IMR-90 (cell line): ENCODE results near the gene FCHO1. TPM values are rescaled to one million over a fixed set of nuclear protein-coding genes. Genes with fewer than 3 reads are reported as not detected.
A peak's percentile ranks its signal among the peaks of the same experiment; 100 is the strongest.

Source experiments
- ATAC-seq: fragments of 200-7000 bp; cut with Tn5 transposase; 2 replicates; pipeline ENCODE4 v1.9.1; 2020; ENCODE audit warnings: low read depth, mild to moderate bottlenecking, moderate library complexity
- BruUV-seq: library from RNA; stranded (reverse); fragments of 400-500 nt; replicated peaks from 2 replicates; lab custom pipeline; 2021; lab: Mats Ljungman, UMichigan
- CTCF ChIA-PET: fragments of 300-600 bp; formaldehyde crosslinking; extraction: SDS; loops from one replicate; lab custom pipeline; 2021; ENCODE audit warnings: antibody characterized with exemption; lab: Yijun Ruan, JAX
- POLR2A ChIA-PET: fragments of 300-600 bp; sonication (Branson Sonifier 250); formaldehyde crosslinking; loops from one replicate; lab custom pipeline; 2022; ENCODE audit warnings: antibody characterized with exemption; ENCODE audit not compliant: unreplicated experiment; lab: Charles Lee
- DNase-seq: peaks from one replicate; pipeline ENCODE4 v3.0.0; 2013
- H2AFZ ChIP-seq: replicated peaks from 2 replicates; pipeline ENCODE3; 2013; ENCODE audit warnings: low read length, mild to moderate bottlenecking; ENCODE audit not compliant: poor library complexity
- H2AK5ac ChIP-seq: 2 replicates; pipeline ENCODE4 v1.6.1; 2013; ENCODE audit warnings: low read depth, low read length, inconsistent platforms
- H2AK9ac ChIP-seq: replicated peaks from 2 replicates; pipeline ENCODE3; 2013; ENCODE audit warnings: mild to moderate bottlenecking, low read depth, low read length, moderate library complexity; ENCODE audit not compliant: poor library complexity
- H2BK120ac ChIP-seq: 2 replicates; pipeline ENCODE4 v1.6.1; 2013; ENCODE audit warnings: low read depth, low read length, inconsistent platforms
- H2BK15ac ChIP-seq: 3 replicates; pipeline ENCODE4 v1.6.1; 2013; ENCODE audit warnings: low read depth, low read length, inconsistent platforms
- H2BK20ac ChIP-seq: 2 replicates; pipeline ENCODE4 v1.6.1; 2013; ENCODE audit warnings: low read depth, mild to moderate bottlenecking, inconsistent platforms, low read length, moderate library complexity
- H2BK5ac ChIP-seq: 2 replicates; pipeline ENCODE4 v1.6.1; 2013; ENCODE audit warnings: mild to moderate bottlenecking, low read depth, low read length, inconsistent platforms; ENCODE audit not compliant: poor library complexity, severe bottlenecking
- H3K14ac ChIP-seq: replicated peaks from 2 replicates; pipeline ENCODE4 v1.6.1; 2013; ENCODE audit warnings: low read depth, low read length, inconsistent platforms
- H3K18ac ChIP-seq: 2 replicates; pipeline ENCODE4 v1.6.1; 2013; ENCODE audit warnings: low read depth, low read length, control low read depth
- H3K23ac ChIP-seq: 2 replicates; pipeline ENCODE4 v1.6.1; 2013; ENCODE audit warnings: low read depth, low read length, inconsistent platforms
- H3K27ac ChIP-seq: 2 replicates; pipeline ENCODE4 v1.5.1; 2013; ENCODE audit warnings: mild to moderate bottlenecking, control low read depth, low read length; ENCODE audit not compliant: insufficient read depth
- H3K27me3 ChIP-seq: 2 replicates; pipeline ENCODE4 v1.6.1; 2013; ENCODE audit warnings: low read length; ENCODE audit not compliant: control insufficient read depth, insufficient read depth
- H3K36me3 ChIP-seq: 2 replicates; pipeline ENCODE4 v1.6.1; 2013; ENCODE audit warnings: low read length, mixed read lengths; ENCODE audit not compliant: control insufficient read depth, insufficient read depth
- H3K4ac ChIP-seq: 2 replicates; pipeline ENCODE4 v1.6.1; 2013; ENCODE audit warnings: low read depth, low read length, inconsistent platforms
- H3K4me1 ChIP-seq: 2 replicates; pipeline ENCODE4 v1.6.1; 2013; ENCODE audit warnings: low read length, mixed read lengths; ENCODE audit not compliant: control insufficient read depth, insufficient read depth
- H3K4me2 ChIP-seq: 2 replicates; pipeline ENCODE4 v1.6.1; 2013; ENCODE audit warnings: low read depth, mild to moderate bottlenecking, control low read depth, low read length, moderate library complexity
- H3K4me3 ChIP-seq: 2 replicates; pipeline ENCODE4 v1.5.1; 2013; ENCODE audit warnings: low read depth, mild to moderate bottlenecking, control low read depth, low read length, moderate library complexity; ENCODE audit not compliant: insufficient read depth
- H3K56ac ChIP-seq: 2 replicates; pipeline ENCODE4 v1.6.1; 2013; ENCODE audit warnings: low read length, inconsistent platforms; ENCODE audit not compliant: insufficient read depth; ENCODE audit errors: extremely low read depth
- H3K79me1 ChIP-seq, 2 experiments: 2 replicates each; pipeline ENCODE4 v1.6.1; 2013; ENCODE audit warnings: low read length in 2 of 2, inconsistent platforms in 1 of 2, low read depth in 1 of 2
- H3K9ac ChIP-seq: 2 replicates; pipeline ENCODE4 v1.6.1; 2013; ENCODE audit warnings: low read depth, low read length, control low read depth
- H3K9me1 ChIP-seq: 2 replicates; pipeline ENCODE4 v1.6.1; 2013; ENCODE audit warnings: low read length, inconsistent platforms; ENCODE audit not compliant: insufficient read depth
- H3K9me3 ChIP-seq: 2 replicates; pipeline ENCODE4 v1.6.1; 2013; ENCODE audit warnings: low read length; ENCODE audit not compliant: control insufficient read depth, insufficient read depth
- H4K20me1 ChIP-seq: 2 replicates; pipeline ENCODE4 v1.6.1; 2013; ENCODE audit warnings: low read length, inconsistent platforms; ENCODE audit not compliant: insufficient read depth
- H4K5ac ChIP-seq: 2 replicates; pipeline ENCODE4 v1.6.1; 2013; ENCODE audit warnings: mild to moderate bottlenecking, low read depth, low read length, control low read depth
- H4K8ac ChIP-seq, 2 experiments: 2 replicates each; pipeline ENCODE4 v1.6.1; 2013; ENCODE audit warnings: low read depth in 2 of 2, low read length in 2 of 2, control low read depth in 1 of 2, inconsistent platforms in 1 of 2
- H4K91ac ChIP-seq: 2 replicates; pipeline ENCODE4 v1.6.1; 2013; ENCODE audit warnings: low read depth, low read length, inconsistent platforms; ENCODE audit not compliant: insufficient read depth
- CHD1 ChIP-seq: IDR thresholded peaks from 2 replicates; pipeline ENCODE4 v1.6.1; 2012; ENCODE audit warnings: low read depth, low read length, improper control_type of control experiment
- FOS ChIP-seq: fragments of 150-350 bp; IDR thresholded peaks from 2 replicates; pipeline ENCODE4 v1.6.1; 2016; ENCODE audit warnings: low read depth, low read length
- MAFK ChIP-seq: IDR thresholded peaks from 2 replicates; pipeline ENCODE4 v1.6.1; 2012; ENCODE audit warnings: low read depth, low read length, improper control_type of control experiment
- MAZ ChIP-seq: IDR thresholded peaks from 2 replicates; pipeline ENCODE4 v1.6.1; 2012; ENCODE audit warnings: low read depth, mild to moderate bottlenecking, low read length, improper control_type of control experiment, moderate library complexity, borderline replicate concordance
- NFE2L2 ChIP-seq: fragments of 150-350 bp; IDR thresholded peaks from 2 replicates; pipeline ENCODE4 v1.6.1; 2016; ENCODE audit warnings: low read depth, mild to moderate bottlenecking, low read length
- RFX5 ChIP-seq: IDR thresholded peaks from 2 replicates; pipeline ENCODE4 v1.8.0; 2012; ENCODE audit warnings: low read depth, mild to moderate bottlenecking, low read length, moderate library complexity
- USF2 ChIP-seq: fragments of 150-350 bp; IDR thresholded peaks from 2 replicates; pipeline ENCODE4 v1.6.1; 2017; ENCODE audit warnings: mild to moderate bottlenecking, antibody characterized with exemption, low read length, low read depth
- WGBS, 2 experiments: methylation state at CpG; one replicate each; pipeline versions ENCODE4 v1.1.5 to v1.1.7; 2013; ENCODE audit warnings: missing lambda C conversion rate in 2 of 2; ENCODE audit not compliant: insufficient read length in 1 of 2; ENCODE audit errors: extremely low coverage in 2 of 2; 5-methylcytosine and 5-hydroxymethylcytosine counted together
- dilution Hi-C: fragments of 300-500 bp; cut with HindIII; formaldehyde crosslinking; loops from one replicate; pipeline ENCODE4 v1.14.3; 2018; ENCODE audit warnings: low sequenced_read_pairs; ENCODE audit not compliant: unreplicated experiment
- in situ Hi-C: fragments of 300-500 bp; cut with MboI; formaldehyde crosslinking; loops from 3 replicates; pipeline ENCODE4 v1.14.3; 2019; ENCODE audit warnings: low sequenced_read_pairs, inconsistent platforms, mixed read lengths
- intact Hi-C: fragments of 100-400 bp; cut with micrococcal nuclease; formaldehyde crosslinking; loops from 2 replicates; pipeline ENCODE4 v1.10.0; 2022
- polyA plus RNA-seq, 3 experiments: library from polyadenylated mRNA; depleted of rRNA; stranded (reverse); fragments of >200 nt; gene quantifications; 2 replicates each; pipeline ENCODE4 v1.2.3, GENCODE V29; 2012; ENCODE audit warnings: low replicate concordance in 1 of 3
- total RNA-seq: library from RNA; depleted of rRNA; stranded (reverse); fragments of >200 nt; gene quantifications from 2 replicates; pipeline ENCODE4 v1.2.3, GENCODE V29; 2012

Gene FCHO1
- total and polyA plus RNA-seq, 2 of the 4 experiments (the other 2 are of a cell fraction): 0.18 to 1.0 TPM

- H4K20me1 ChIP-seq: no peaks in the 10 kb centered on the region
- no peak overlapping the region; the same call in 1 of the 2 replicates for H3K56ac ChIP-seq
- POLR2A ChIA-PET: no interaction called here
- in situ Hi-C loops (no loop called here), dilution Hi-C loops (no loop called here), intact Hi-C loops (no loop called here)
- no peak overlapping the region for H2BK120ac ChIP-seq
- H3K9ac ChIP-seq: no peak overlapping the region
- H3K79me1 ChIP-seq: no peaks in the 10 kb centered on the region
- H3K14ac ChIP-seq: no peak overlapping the region
- CTCF ChIA-PET: interaction anchor here (0.8 kb wide), 1 partner anchor 10 kb away, joined by 3 read pairs; no protein-coding TSS in a partner anchor
- H2BK5ac ChIP-seq: no peak overlapping the region
- H4K5ac ChIP-seq: no peak overlapping the region
- H3K23ac ChIP-seq: no peak overlapping the region
- H3K9me1 ChIP-seq: no peaks in the 10 kb centered on the region
- no peak overlapping the region for H2AK9ac ChIP-seq
- TF ChIP-seq CHD1 (no peak), MAFK (no peak), USF2 (no peak), RFX5 (peak; percentile 79), FOS (no peak), MAZ (peak; percentile 21; the same call in 1 of the 2 replicates), NFE2L2 (no peak)
- H3K4ac ChIP-seq: no peak overlapping the region
- no peak overlapping the region for H4K91ac ChIP-seq
- 0 out of 2 replicates have a peak, but pooled peaks have one; percentile 42 for ATAC-seq
- H3K27me3 ChIP-seq: peaks cover 10% of the 10 kb centered on the region; the same call in 1 of the 2 replicates
- BruUV-seq: no TSS peak
- H3K18ac ChIP-seq: no peak overlapping the region
- H3K4me2 ChIP-seq: no peak overlapping the region
- no peak overlapping the region for H4K8ac ChIP-seq
- no peak overlapping the region for H2AK5ac ChIP-seq
- H3K36me3 ChIP-seq: no peaks in the 10 kb centered on the region
- H3K4me3 ChIP-seq: no peak overlapping the region
- H3K9me3 ChIP-seq: no peaks in the 10 kb centered on the region
- WGBS, 2 experiments: no CpG with 5 or more reads among the region's 12 CpGs
- no peak overlapping the region for H3K27ac ChIP-seq
- H2BK20ac ChIP-seq: no peak overlapping the region
- peak; percentile 50 for DNase-seq
- H2AFZ ChIP-seq: no peak overlapping the region
- no peak overlapping the region for H2BK15ac ChIP-seq
- no peaks in the 10 kb centered on the region for H3K4me1 ChIP-seq
Observed at GRCh38 chr19:17755977-17756670, 4.8 kb downstream of the FCHO1 start.
